ENCODE results near the gene MYH15.

The MYH15 gene

DNA sequence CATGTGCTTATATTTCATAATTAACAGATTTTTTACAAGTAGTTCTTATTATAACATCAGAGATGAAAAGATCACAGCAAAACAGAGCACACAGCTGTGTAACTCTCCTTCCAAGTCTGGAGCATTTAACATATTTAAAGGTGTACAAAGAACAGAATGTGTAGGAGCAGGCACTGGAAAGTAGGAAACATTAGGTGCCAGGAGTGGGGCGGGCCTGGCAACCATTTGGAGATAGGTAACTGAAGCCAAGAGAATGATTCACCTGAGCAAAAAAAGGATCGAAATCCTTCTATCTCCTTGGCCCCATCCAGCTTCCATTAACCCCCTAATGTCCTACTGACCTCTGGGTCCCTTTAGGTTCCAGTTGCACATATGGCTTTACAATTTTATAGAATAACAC is 2.3 kb upstream of the MYH15 start:
- TF ChIP-seq, protein P1, sequence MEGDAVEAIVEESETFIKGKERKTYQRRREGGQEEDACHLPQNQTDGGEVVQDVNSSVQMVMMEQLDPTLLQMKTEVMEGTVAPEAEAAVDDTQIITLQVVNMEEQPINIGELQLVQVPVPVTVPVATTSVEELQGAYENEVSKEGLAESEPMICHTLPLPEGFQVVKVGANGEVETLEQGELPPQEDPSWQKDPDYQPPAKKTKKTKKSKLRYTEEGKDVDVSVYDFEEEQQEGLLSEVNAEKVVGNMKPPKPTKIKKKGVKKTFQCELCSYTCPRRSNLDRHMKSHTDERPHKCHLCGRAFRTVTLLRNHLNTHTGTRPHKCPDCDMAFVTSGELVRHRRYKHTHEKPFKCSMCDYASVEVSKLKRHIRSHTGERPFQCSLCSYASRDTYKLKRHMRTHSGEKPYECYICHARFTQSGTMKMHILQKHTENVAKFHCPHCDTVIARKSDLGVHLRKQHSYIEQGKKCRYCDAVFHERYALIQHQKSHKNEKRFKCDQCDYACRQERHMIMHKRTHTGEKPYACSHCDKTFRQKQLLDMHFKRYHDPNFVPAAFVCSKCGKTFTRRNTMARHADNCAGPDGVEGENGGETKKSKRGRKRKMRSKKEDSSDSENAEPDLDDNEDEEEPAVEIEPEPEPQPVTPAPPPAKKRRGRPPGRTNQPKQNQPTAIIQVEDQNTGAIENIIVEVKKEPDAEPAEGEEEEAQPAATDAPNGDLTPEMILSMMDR (IDR thresholded peaks at IDR 0.05; ENCODE audit: borderline replicate concordance, control extremely low read depth, extremely low read depth, insufficient read depth, missing control alignments) = no peak
- in situ Hi-C loops (cut with MboI; ENCODE audit: low sequenced_read_pairs, unreplicated experiment) = no loop called here
- DNase-seq (ENCODE audit: low spot score) = no peak

DNA sequence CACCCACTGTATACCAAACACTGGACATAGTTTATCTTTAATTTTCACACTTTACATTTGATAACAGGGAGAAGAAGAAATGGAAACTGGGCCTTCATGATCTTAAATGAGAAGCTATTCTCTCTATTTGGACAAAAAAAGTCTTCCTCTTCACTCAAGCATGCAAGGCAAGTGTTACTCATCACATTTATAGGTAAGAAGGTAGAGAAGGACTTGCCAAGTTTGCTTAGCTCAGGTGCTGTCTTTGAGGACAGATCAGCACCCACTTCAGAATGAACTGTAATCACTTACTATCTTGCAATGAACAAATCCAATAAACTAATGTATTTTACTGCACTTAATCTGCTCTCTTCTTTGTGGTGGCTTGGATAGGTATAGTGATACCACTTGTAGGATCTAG is 1.1 kb upstream of the MYH15 start:
- in situ Hi-C loops (cut with MboI; ENCODE audit: low sequenced_read_pairs, unreplicated experiment) = no loop called here
- DNase-seq (ENCODE audit: low spot score) = no peak

DNA sequence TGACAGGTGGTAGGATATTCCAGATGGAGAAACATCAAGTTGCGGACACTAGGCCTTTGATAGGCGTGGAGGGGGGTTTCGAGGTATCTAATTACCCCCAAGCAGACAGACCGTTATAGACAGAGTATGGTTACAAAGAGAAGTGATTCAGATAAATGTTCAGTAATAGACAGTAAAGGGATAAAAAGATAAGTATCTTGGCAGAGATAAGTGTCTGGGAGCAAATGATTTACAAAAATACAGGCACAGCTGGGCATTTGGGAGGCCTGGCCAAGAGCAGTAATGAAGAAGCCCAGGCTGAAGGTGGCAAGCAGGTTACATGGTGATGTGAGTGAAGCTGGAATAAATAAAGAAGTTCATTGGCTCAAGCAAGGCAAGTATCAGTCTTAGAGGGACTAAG is 659 bp upstream of the MYH15 start:
- TF ChIP-seq, protein P1 (IDR thresholded peaks at IDR 0.05; ENCODE audit: borderline replicate concordance, control extremely low read depth, extremely low read depth, insufficient read depth, missing control alignments) = no peak
- DNase-seq (ENCODE audit: low spot score) = no peak
- in situ Hi-C loops (cut with MboI; ENCODE audit: low sequenced_read_pairs, unreplicated experiment) = no loop called here

More for the DNA sequence above, 1.1 kb upstream of the MYH15 start:
- TF ChIP-seq, protein P1 (IDR thresholded peaks at IDR 0.05; ENCODE audit: borderline replicate concordance, control extremely low read depth, extremely low read depth, insufficient read depth, missing control alignments) = no peak

DNA sequence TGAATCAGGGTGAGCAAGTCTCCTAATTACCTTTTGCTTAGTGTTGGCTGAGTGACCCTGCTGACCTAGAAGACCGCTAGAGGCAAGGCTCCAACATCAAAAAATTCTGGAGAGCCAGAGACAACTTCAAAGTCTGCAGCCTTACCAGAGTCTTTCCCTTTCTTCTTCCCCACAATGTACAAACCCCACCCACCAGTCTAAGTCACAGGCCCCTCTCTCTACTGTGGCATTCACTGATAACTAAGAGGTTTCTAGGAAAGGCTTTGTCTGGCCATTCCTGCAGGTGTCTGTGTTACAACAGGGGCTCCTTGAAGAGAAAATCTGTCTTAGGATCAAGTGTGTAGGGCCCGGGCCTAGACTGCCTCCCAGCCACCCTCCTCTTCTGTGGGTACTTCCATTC is 525 bp downstream of the MYH15 start:
- TF ChIP-seq, protein P1 (IDR thresholded peaks at IDR 0.05; ENCODE audit: borderline replicate concordance, control extremely low read depth, extremely low read depth, insufficient read depth, missing control alignments) = no peak
- no peak for DNase-seq (ENCODE audit: low spot score)
- in situ Hi-C loops (cut with MboI; ENCODE audit: low sequenced_read_pairs, unreplicated experiment) = no loop called here

DNA sequence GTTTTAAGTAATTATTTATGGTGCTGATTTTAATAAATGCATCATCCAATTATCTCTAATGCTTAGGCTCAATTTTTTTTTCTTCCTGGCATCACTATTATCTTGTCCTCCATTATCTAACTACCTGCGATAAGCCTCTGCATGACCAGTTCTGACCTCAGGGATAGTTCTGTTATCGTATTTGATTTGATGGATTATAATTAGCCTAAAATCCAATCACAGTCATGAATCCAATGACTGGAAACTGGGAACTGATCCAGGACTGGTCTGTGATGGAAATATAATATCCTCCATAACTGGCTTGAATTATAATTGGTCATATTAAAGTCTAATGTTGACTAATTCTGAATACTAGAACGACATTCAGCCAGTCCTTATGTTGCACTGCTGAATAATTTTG is 1.1 kb downstream of the MYH15 start:
- no peak for DNase-seq (ENCODE audit: low spot score)
- in situ Hi-C loops (cut with MboI; ENCODE audit: low sequenced_read_pairs, unreplicated experiment) = no loop called here
- TF ChIP-seq, protein P1 (IDR thresholded peaks at IDR 0.05; ENCODE audit: borderline replicate concordance, control extremely low read depth, extremely low read depth, insufficient read depth, missing control alignments) = no peak

DNA sequence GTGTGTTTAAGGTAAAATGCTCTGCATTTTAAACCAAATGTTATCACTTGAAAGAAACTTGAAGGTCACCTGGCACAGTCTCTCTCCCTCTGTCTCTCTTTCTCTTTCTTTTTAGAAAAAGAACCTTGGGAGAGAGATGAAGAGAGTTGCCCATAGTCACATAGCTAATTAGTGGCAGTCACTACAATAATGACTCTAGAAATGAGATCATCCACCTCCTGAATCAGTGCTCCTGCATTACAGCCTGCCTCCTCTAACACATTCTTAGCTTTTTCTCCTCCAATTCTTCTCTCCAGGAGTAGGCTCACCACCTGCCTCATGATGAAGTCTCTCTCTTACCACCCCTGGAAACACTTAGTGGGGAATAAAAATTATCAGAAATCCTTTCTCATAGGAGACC is 2.5 kb downstream of the MYH15 start:
- in situ Hi-C loops (cut with MboI; ENCODE audit: low sequenced_read_pairs, unreplicated experiment) = no loop called here
- TF ChIP-seq, protein P1 (IDR thresholded peaks at IDR 0.05; ENCODE audit: borderline replicate concordance, control extremely low read depth, extremely low read depth, insufficient read depth, missing control alignments) = no peak
- no peak for DNase-seq (ENCODE audit: low spot score)

DNA sequence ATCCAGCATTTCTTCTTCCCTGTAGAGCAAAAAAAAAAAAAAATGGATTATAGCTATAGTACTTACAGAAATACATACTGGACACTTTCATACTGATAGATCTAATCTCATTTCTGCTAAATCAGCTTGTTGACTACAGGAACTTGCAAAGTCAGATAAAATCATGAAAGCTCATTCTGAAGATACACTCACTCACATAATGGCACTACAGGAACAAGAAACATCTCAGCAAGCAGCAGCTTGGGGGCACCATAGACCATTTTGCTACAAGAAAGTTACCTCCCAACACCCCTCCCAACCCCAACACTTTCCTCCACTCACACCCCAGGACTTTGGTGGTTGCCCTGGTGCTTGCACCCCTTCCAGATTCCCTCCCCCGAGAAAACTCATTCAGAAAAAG is 4.6 kb downstream of the MYH15 start:
- in situ Hi-C loops (cut with MboI; ENCODE audit: low sequenced_read_pairs, unreplicated experiment) = no loop called here
- TF ChIP-seq, protein P1 (IDR thresholded peaks at IDR 0.05; ENCODE audit: borderline replicate concordance, control extremely low read depth, extremely low read depth, insufficient read depth, missing control alignments) = peak; percentile 20
- no peak for DNase-seq (ENCODE audit: low spot score)

All from GM13976 (cell line).